Heart left ventricle (tissue), 16 donors: Measurements from ENCODE around the gene HSD11B1L. TPM values are rescaled to one million over a fixed set of nuclear protein-coding genes. Genes with fewer than 3 reads are reported as not detected.

Experiments used
- ATAC-seq, 4 donors: fragments of 200-7000 bp; cut with Tn5 transposase; one replicate each; pipeline ENCODE4 v1.9.1; 2020 to 2022; ENCODE audit warnings: moderate library complexity in 4 of 4, mild to moderate bottlenecking in 3 of 4, moderate number of reproducible peaks in 1 of 4
- DNase-seq, 5 donors: peaks; one replicate each; pipeline ENCODE4 v3.0.0-alpha.2; 2020
- H3K27ac ChIP-seq, 12 donors: fragments of 200-600 bp; sonication (generic) in 4 of 12; one replicate each; pipeline versions ENCODE4 v1.5.0 to v1.8.0; 2016 to 2022; ENCODE audit warnings: mild to moderate bottlenecking in 2 of 12
- H3K27me3 ChIP-seq, 9 donors: fragments of 200-600 bp; sonication (generic) in 2 of 9; one replicate each; pipeline versions ENCODE4 v1.5.1 to v1.8.0; 2016 to 2022; ENCODE audit warnings: mild to moderate bottlenecking in 3 of 9
- H3K36me3 ChIP-seq, 9 donors: fragments of 200-600 bp; sonication (generic) in 2 of 9; one replicate each; pipeline versions ENCODE4 v1.5.0 to v1.8.0; 2018 to 2022; ENCODE audit warnings: mild to moderate bottlenecking in 2 of 9
- H3K4me1 ChIP-seq, 12 donors: fragments of 200-600 bp; sonication (generic) in 4 of 12; one replicate each; pipeline versions ENCODE4 v1.5.0 to v1.8.0; 2016 to 2022; ENCODE audit warnings: mild to moderate bottlenecking in 3 of 12
- H3K4me3 ChIP-seq, 12 donors: fragments of 200-600 bp; sonication (generic) in 4 of 12; one replicate each; pipeline versions ENCODE4 v1.5.0 to v1.8.0; 2017 to 2022; ENCODE audit warnings: mild to moderate bottlenecking in 9 of 12, moderate library complexity in 4 of 12
- H3K9me3 ChIP-seq, 12 donors: fragments of 200-600 bp; sonication (generic) in 4 of 12; one replicate each; pipeline versions ENCODE4 v1.5.0 to v1.8.0; 2016 to 2022; ENCODE audit warnings: mild to moderate bottlenecking in 1 of 12
- POLR2A ChIP-seq, 2 donors: fragments of 450-650 bp; IDR thresholded peaks; one replicate each; pipeline ENCODE4 v1.6.1; 2017; ENCODE audit warnings: antibody characterized with exemption in 2 of 2, mild to moderate bottlenecking in 2 of 2, moderate library complexity in 2 of 2
- WGBS, 4 donors: extraction: QIAGEN DNeasy Blood & Tissue Kit in 2 of 4; methylation state at CpG; one replicate each; pipeline versions ENCODE4 v1.1.5 to v1.1.7; 2013 to 2018; 5-methylcytosine and 5-hydroxymethylcytosine counted together
- intact Hi-C, 10 donors: fragments of 100-400 bp; cut with DNase I; formaldehyde crosslinking; loops; one replicate each; pipeline versions ENCODE4 v1.11.1 to v1.14.2; 2022
- polyA plus RNA-seq, 2 donors: library from polyadenylated mRNA; stranded (reverse); fragments of 200-250 nt; gene quantifications; one replicate each; pipeline ENCODE4 v1.2.3, GENCODE V29; 2013
- total RNA-seq, 9 donors: library from RNA; depleted of rRNA in 2 of 9; stranded (reverse); fragments of >200 nt in 2 of 9; fragmentation: NEBNext Ultra II Directional in 3 of 9; extraction: Animal tissue kit (Norgen Biotek cat#: 25700) in 3 of 9; gene quantifications; one replicate each; pipeline versions ENCODE4 v1.1.0 to v1.2.4, GENCODE V29; 2016 to 2023
- TF ChIP-seq, protein P1 (sequence below), 12 donors: fragments of 200-600 bp; sonication (generic) in 4 of 12; IDR thresholded peaks; one replicate each; pipeline versions ENCODE4 v1.5.0 to v1.8.0; 2018 to 2022; ENCODE audit warnings: antibody characterized with exemption in 12 of 12, mild to moderate bottlenecking in 5 of 12
- donor health status: ischemic (EF 13 %, LVEDD 7.1; RV severe dilation, severe dysfunction).
- donor health status: healthy with polysubstance abuse.
- donor health status: DM: no; HTN: yes; CAD: no.
- donor health status: DM: no; HTN: no; CAD: no.
- donor health status: ischemic (EF 25% LVEDD 6.9; RV normal size, moderate dysfunction).
- donor health status: ischemic (EF 25% LVEDD 5.7; RV mildly dilated, moderate dysfunction).
- donor health status: healthy.
- donor health status: DM: yes; HTN: yes; CAD: no.
- donor health status: ischemic (EF 35%, LVEDD 5.7; RV mildly dilated, moderate dysfunction).
- donor health status: nonischemic (EF 11% LVEDD 7.7; RV severe dilation, severe dysfunction).
- donor health status: DM: yes; HTN: yes; CAD: no.
- donor health status: PGD.
- donor health status: ischemic (EF 29% LVEDD 5.4; RV normal size, mild dysfunction).
- donor health status: nonischemic (EF 23%, LVEDD 6.1; RV moderate dilation, normal function).

Gene HSD11B1L
- total and polyA plus RNA-seq, 11 donors: 3.7 to 14.4 (median 5.2) TPM

DNA sequence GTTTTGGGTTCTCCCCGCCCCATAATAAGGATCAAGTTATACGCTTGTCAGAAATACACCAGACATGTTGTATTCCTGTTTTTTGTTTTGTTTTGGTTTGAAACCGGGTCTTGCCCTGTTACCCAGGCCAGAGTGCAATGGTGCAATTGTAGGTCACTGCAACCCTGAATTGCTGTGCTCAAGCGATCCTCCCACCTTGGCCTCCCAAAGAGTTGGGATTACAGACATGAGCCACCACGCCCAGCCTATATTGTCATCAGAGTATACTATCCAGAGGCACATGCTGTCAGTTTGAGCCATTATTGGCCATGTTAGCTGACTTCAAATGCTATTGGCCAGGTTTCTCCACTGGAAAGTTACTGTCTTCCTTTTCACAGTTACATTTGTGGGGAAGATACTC is 48.2 kb upstream of the HSD11B1L start:
- peaks cover 4 to 76% (median 55%) of the 10 kb centered on the region in 12 donors for H3K4me1 ChIP-seq
- WGBS, 4 donors: 86 to 92% (median 91%) methylated on average over 5 of the region's 5 CpGs
- DNase-seq (no peak), ATAC-seq (peak in 1 of 4 donors; percentile 11)
- peaks cover 0 to 60% (median 25%) of the 10 kb centered on the region in 9 donors for H3K36me3 ChIP-seq
- no peaks in the 10 kb centered on the region for H3K9me3 ChIP-seq
- no peak overlapping the region for H3K4me3 ChIP-seq
- TF ChIP-seq POLR2A (IDR thresholded peaks at IDR 0.05): no peak
- TF ChIP-seq, protein P1, sequence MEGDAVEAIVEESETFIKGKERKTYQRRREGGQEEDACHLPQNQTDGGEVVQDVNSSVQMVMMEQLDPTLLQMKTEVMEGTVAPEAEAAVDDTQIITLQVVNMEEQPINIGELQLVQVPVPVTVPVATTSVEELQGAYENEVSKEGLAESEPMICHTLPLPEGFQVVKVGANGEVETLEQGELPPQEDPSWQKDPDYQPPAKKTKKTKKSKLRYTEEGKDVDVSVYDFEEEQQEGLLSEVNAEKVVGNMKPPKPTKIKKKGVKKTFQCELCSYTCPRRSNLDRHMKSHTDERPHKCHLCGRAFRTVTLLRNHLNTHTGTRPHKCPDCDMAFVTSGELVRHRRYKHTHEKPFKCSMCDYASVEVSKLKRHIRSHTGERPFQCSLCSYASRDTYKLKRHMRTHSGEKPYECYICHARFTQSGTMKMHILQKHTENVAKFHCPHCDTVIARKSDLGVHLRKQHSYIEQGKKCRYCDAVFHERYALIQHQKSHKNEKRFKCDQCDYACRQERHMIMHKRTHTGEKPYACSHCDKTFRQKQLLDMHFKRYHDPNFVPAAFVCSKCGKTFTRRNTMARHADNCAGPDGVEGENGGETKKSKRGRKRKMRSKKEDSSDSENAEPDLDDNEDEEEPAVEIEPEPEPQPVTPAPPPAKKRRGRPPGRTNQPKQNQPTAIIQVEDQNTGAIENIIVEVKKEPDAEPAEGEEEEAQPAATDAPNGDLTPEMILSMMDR (IDR thresholded peaks at IDR 0.05): no peak
- peak overlapping the region in 1 of 12 donors; percentile 32 for H3K27ac ChIP-seq
- intact Hi-C loops: no loop called here
- H3K27me3 ChIP-seq: no peaks in the 10 kb centered on the region

DNA sequence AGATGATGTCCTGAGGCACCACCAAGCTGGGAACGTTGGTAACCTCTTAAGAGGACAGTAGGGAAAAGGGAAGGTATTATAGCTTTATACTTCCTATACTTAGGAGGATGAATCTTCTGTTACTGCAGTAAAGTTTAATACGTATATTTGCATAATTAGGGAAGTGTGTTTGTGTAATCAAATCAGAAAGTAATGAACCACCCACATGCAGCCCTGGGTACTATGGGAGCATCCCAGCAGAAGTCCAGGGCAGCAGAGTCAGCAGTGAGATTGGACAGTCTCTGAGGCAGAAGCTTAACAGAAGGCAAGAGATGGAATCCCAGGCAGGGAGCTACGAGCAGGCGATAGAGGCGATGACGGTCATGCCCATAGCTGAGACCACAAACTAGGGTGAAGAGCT is 45.4 kb upstream of the HSD11B1L start:
- 74 to 86% (median 79%) methylated on average over 6 of the region's 6 CpGs for WGBS, 4 donors
- no peak for DNase-seq

DNA sequence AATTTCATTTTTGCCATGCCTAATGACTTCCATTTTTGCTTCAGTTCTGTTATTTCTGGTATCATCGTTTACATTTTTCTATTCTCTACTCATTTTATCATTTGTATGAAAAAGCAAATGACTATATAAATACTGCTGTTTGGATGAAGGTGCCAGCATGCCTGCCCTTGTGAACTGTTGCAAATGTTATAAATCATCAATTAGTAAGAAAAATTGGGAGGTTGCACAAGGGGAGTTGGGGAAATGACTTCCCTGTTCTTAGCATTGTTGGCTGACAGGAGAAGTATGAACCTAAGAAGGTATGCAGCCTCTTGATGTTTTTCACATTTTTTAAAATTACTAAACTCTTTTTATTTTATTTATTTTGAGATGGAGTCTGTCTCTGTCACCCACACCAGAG is 42.9 kb upstream of the HSD11B1L start:
- Histone ChIP-seq H3K9me3 (no peaks in the 10 kb centered on the region), H3K4me3 (no peak overlapping the region), H3K4me1 (peaks cover 0 to 27% (median 10%) of the 10 kb centered on the region in 12 donors), H3K36me3 (peaks cover 3 to 65% (median 22%) of the 10 kb centered on the region in 9 donors), H3K27me3 (no peaks in the 10 kb centered on the region), H3K27ac (no peak overlapping the region)
- intact Hi-C loops: no loop called here
- DNase-seq (no peak), ATAC-seq (no peak)
- WGBS, 4 donors: 64 to 76% (median 68%) methylated on average over 1 of the region's 1 CpG
- no peak for TF ChIP-seq POLR2A (IDR thresholded peaks at IDR 0.05)
- TF ChIP-seq, protein P1 (IDR thresholded peaks at IDR 0.05): no peak

More for the DNA sequence above, 45.4 kb upstream of the HSD11B1L start:
- no peak overlapping the region for H3K27ac ChIP-seq
- TF ChIP-seq POLR2A (IDR thresholded peaks at IDR 0.05): no peak
- TF ChIP-seq, protein P1 (IDR thresholded peaks at IDR 0.05): no peak
- H3K4me3 ChIP-seq: no peak overlapping the region
- H3K36me3 ChIP-seq: peaks cover 0 to 52% (median 4%) of the 10 kb centered on the region in 9 donors
- H3K27me3 ChIP-seq: no peaks in the 10 kb centered on the region
- H3K4me1 ChIP-seq: peaks cover 4 to 51% (median 34%) of the 10 kb centered on the region in 12 donors
- no peak for ATAC-seq
- intact Hi-C loops: no loop called here
- H3K9me3 ChIP-seq: no peaks in the 10 kb centered on the region

DNA sequence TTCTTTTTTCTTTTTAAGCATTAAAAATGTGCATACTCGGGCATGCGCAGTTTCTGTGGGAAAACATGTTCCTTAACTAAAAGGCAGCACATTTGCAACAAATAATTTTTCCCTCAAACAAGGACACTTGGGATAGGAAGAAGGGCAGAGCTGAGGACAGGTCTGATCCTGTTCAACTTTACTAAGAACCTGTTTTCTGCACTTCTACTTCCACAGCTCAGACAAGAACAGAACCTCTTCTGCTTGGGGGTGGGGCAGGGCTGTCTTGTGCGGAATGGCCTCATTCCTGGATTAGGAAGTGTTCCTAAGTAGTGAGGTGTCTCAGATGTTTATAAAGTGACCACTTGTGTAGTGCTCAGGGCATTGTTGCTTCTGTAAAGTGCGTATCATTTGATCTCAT is 39.7 kb upstream of the HSD11B1L start:
- intact Hi-C loops: no loop called here
- Histone ChIP-seq H3K9me3 (no peaks in the 10 kb centered on the region), H3K27me3 (no peaks in the 10 kb centered on the region), H3K4me3 (peak overlapping the region in 1 of 12 donors; percentile 2), H3K27ac (no peak overlapping the region), H3K4me1 (peaks cover 0 to 12% (median 4%) of the 10 kb centered on the region in 12 donors), H3K36me3 (peaks cover 2 to 84% (median 49%) of the 10 kb centered on the region in 9 donors)
- DNase-seq: no peak
- no peak for ATAC-seq
- WGBS, 4 donors: 85 to 98% (median 90%) methylated on average over 4 of the region's 4 CpGs
- TF ChIP-seq, protein P1 (IDR thresholded peaks at IDR 0.05): no peak
- no peak for TF ChIP-seq POLR2A (IDR thresholded peaks at IDR 0.05)
